ENCODE results near the gene ARMC9.
"Not testable (repeated sequence)": the region's sequence is repeated elsewhere in the genome, so short reads cannot be mapped to it uniquely, and the experiment has no call there.

ARMC9 gene

DNA sequence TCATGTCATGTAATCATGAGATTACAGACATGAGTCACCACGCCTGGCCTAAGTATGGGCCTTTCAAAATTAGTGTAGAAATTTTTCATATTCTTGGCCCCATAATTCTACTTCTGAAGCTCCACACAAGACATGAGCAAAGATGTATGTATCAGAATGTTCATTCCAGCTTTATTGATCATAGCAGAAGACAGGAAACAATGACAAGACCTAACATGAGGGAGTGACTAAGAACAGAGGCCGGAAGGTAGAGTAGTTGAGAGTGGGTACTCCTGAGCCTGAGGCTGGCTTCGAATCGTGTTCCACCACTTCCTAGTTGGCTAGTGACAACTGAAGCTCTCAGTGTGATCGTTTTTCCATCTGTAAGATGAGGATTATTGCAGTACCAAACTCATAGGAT lies 89.3 kb downstream of the ARMC9 start:
- no peak for DNase-seq
- no peak for ATAC-seq

- no peak for DNase-seq
- ATAC-seq = no peak
Measured at GRCh38 chr2:231288590-231288989, 90.2 kb downstream of the ARMC9 start.

DNA sequence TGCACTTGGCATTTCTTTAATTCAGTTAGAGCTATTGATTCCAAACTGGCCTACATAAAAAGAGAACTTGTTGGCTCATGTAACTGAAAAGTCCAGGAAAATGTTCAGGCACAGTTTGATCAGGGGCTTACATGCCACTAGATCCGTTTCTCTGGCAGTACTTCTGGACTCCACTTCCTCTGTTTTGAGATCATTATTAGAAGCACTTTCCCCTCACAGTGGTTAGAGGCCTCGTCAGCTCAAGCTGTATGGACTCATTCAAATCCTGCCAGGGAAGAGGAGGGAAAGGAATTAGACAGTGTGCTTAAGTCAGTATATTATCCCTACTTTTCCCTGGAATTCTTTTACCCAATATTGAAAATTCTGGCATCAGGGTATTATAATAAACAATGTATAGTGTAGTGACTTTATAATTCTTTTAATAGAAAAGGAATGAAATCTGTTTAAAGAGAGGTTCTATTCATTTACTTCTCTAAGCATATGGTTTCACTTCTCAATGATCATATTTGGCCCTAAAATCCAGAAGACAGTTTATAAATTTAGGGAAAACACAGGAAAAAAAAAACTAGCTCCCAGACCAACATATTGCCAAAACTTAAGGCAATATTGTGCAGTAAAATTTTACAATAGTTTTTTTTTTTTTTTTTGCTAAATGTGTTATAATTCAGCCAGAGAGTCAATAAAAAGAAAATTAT lies 92.0 kb downstream of the ARMC9 start:
- ATAC-seq (no peak), DNase-seq (no peak)

DNA sequence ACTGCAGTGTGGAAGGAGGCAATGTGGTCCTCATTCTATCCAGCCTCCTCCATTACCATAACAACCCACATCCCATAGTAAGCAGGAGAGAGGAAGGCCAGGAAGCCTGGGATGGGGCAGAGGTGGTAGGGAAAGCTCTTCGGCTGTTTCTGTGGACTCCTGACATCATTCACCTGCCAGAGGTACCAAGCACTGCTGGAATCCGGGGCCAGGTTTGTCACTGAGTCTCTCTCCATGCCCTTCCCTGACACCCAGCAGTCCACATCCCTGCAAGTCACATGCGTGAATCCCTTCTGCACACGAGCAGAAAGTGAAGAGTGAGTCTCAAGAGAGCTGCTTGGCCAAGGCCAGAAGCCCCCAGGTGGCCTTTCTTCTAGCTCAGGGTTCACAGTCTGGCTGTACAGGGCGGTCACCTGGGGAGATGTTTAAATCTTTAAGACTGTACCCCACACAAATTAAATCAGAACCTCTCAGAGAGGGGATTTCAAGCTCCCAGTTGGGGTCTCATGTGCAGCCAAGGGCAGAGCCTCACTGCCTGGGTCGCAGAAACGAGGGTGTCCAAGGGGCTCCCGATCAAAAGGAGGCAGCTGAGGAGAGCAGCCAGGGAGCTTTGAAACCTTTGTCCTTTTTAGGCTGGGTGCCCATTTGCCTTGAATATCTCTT lies 94.2 kb downstream of the ARMC9 start:
- DNase-seq (no peak), ATAC-seq (no peak)

GRCh38 chr2:231293163-231293562 lies 94.7 kb downstream of the ARMC9 start:
- DNase-seq (no peak), ATAC-seq (no peak)

DNA sequence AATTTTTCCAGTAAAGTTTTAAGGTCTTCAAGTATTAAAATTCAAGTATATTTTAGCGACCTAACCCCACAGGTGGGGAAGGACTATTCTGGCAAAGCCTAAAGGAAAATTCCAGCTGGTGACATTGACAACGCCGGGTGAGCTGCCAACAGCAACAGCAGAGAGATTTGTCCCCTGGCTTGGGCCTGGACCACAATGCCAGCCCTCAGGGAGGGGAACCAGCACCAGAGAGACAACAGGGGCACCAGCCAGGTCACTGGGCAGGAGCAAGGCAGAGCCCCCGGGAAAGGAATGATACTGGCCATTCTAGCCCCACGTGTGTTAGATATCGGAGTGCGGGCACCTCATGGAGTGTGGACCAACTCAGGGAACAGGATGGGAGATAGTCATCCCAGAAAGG lies 95.7 kb downstream of the ARMC9 start:
- no peak for ATAC-seq
- DNase-seq = no peak

- no peak for DNase-seq
Measured at GRCh38 chr2:231294571-231295362, 96.3 kb downstream of the ARMC9 start.

DNA sequence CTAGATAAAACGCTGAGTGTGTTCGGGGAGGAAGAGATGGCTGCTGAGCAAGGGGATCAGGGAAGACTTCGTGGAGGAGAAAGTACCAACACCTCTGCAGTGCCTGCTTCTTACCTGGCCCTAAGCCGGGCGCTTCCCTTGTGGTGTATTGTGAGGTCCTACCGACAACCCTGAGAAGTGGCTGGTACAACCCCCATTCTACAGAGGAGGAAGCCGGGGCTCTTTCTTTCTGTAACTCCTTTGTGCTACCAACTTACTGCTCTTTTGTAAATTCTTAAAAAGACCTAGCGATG lies 96.9 kb downstream of the ARMC9 start:
- DNase-seq (no peak), ATAC-seq (no peak)

More at GRCh38 chr2:231294571-231295362, 96.3 kb downstream of the ARMC9 start:
- no peak for ATAC-seq

DNA sequence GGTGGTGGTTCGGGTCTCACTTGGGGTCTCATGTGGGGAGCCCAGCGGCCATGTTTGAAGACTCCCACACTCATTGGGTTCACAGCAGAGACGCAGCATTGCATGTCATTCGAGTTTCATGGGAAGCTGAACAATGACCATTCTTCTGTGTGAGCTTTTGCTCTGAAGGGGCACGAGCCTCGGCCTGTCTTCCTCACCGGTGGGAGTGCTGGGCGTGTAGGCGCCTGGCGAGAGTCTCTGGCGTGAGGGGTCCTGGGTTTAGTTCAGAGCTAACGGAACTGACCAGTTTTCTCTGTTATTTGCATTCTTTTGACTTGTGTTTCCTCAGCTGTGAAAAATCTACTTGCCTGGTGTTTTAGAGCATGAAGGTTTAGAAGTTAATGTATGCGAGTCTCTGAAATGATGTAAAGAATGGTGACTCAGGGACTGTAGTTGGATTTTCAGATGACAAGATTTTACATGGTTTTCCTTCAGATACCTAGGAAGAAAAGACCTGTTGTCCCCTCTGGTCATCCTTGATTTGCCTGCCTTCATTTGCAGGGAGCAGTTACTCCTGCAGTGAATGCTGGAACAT lies 98.1 kb downstream of the ARMC9 start:
- no peak for DNase-seq
- ATAC-seq = no peak

- DNase-seq = peak; percentile 39
- no peak for ATAC-seq
Measured at GRCh38 chr2:231297108-231297908, 98.9 kb downstream of the ARMC9 start.

DNA sequence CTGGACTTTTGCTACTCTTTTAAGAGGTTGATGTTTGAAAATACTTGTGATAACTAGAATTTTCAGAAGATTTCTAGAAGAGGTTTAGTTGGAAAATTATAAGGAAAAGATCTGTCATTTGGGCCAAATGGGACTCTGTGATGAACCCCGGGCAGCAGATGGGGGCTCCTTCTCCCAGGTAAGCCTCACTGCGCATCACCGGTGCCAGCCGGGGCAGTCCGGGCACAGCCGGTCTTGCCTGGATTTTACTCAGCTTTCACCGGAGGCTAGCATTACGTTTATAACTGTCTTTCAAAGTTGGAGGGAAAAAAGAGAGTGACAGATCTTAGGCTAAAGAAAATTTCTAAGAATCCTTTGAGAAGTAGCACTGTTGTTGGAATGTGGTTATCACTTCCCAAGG lies 99.7 kb downstream of the ARMC9 start:
- no peak for ATAC-seq

DNA sequence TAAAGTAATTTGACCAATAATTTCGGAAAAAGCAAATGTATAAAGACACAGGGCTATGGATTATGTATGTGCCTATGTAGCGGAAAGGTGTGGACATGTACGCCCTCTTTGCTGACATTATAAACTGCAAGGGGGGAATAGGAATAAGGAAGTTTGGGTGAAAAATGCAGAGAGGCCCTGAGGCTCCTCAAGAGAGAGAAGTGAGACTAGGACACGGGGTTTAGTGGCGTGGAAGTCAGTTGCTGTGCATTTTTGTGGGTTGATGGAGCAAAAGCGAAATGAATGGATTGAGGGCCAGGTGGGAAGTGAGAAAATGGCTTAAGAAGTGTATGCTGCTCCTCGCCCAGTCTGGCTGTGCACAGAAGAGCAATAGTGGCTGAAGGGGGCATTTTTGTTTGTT lies 100.8 kb downstream of the ARMC9 start:
- no peak for ATAC-seq

More for the DNA sequence above, 99.7 kb downstream of the ARMC9 start:
- no peak for DNase-seq

GRCh38 chr2:231300020-231300721 lies 101.7 kb downstream of the ARMC9 start:
- DNase-seq = no peak
- no peak for ATAC-seq

More for the DNA sequence above, 100.8 kb downstream of the ARMC9 start:
- DNase-seq = no peak

DNA sequence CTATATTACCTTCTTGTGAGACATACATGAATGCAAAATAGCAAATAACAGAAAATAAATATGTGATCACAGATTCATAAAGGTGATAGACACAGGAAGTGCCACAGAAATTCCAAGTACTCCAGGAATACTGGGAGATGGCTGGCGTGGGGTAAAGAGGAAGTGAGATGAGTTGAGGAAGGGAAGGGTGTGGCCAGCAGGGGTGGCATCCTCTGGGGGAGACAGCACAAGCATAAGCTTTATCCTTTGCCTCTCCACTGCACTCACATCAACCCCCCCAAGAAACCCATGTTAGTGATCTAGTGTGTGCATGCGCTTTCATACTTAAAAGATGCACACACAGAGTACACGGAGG lies 102.3 kb downstream of the ARMC9 start:
- no peak for ATAC-seq
- DNase-seq = no peak

GRCh38 chr2:231304259-231304658 lies 105.8 kb downstream of the ARMC9 start:
- not testable (repeated sequence) for ATAC-seq, DNase-seq

- ATAC-seq = no peak
Measured at GRCh38 chr2:231305221-231305620, 106.8 kb downstream of the ARMC9 start.

DNA sequence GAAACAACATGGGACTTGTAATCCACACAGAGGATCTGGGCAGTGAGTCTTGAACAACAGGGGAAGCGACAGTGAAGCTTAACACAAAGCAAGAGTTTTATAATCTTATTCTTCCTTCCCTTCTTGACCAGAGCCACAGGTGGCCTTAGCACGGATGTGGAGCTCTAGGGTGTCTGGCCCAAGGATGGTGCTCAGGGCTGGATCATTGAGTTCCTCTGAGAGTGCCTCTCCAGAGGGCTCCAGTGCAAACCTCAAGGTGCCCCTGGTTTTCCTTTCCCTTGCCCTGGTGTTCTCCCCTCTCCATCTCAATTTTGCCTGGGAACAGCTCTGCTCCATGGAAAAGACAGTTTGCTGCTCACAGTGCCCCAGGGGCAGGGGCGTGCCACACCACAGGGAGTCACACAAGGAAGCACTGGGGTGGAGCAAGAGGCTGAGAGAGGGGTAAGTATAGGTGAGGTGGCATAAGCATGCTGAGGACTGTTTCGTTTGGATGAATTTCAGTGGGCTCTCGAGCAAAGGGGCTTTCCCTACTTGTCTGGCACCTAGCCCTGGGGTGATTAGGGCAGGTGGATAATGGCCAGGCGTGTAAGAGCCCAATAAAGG lies 108.5 kb downstream of the ARMC9 start:
- ATAC-seq (no peak), DNase-seq (no peak)

More at GRCh38 chr2:231305221-231305620, 106.8 kb downstream of the ARMC9 start:
- DNase-seq = no peak

DNA sequence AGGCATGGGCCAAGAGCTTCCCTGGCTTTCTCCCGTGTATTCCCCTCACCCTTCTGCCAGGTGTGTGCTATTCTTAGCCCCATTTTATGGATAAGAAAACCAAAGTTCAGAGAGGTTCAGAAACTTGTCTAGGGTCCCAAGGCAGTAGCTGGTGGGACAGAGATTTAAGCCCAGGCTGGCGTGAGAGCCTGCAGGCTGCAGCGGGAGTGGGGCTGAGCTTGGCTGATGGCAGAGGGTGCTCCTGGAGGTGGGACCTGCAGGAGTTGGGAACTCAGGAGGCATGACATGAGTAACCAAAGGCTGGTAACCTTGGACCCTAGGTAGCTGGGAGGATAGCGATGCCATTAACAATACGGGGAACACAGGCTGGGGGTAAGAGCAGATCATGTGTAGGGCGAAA lies 109.8 kb downstream of the ARMC9 start:
- DNase-seq (no peak), ATAC-seq (no peak)

DNA sequence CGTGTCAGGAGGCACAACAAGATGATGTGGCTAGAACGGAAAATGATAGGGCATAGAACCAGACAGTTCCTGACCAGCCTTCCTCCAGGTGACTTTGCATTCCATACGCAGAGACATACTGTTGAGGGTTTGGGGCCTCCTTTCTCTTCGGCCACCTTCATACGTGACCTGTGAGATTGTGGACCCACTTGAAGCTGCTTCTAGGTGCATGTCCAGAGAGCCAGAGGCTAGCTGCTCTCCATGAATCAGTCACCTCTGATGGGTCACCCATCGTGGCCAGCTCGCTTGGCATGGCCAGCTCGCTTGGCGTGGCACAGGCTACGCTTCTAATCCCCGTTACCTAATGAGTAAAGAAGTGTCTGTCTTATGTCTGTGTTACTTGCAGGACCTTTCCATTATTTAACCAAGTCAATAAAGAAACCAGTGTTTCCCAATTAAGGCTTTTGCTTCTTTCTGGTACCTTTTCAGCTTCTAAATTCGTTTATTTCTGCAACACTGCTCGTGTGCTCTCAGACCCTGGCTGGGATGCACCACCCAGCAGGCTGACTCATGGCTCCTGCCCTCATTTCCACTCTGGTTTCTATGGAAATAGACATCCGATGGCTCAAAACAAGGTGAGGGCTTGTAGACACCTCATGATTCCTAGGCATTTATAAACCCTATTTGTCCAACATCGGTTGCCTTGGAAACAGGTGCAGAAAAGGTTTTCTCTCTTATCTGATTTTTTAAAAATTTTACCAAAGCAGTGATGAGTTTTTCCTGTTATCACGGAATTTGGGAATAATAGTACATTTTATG lies 110.4 kb downstream of the ARMC9 start:
- no peak for ATAC-seq
- no peak for DNase-seq

GRCh38 chr2:231312066-231312465 lies 113.6 kb downstream of the ARMC9 start:
- no peak for ATAC-seq
- DNase-seq = no peak
